HG02885 (cell line): ENCODE data around the gene NXN.
"Not testable (repeated sequence)": the region's sequence is repeated elsewhere in the genome, so short reads cannot be mapped to it uniquely, and the experiment has no call there.

ENCODE experiments used
- ATAC-seq: cut with Tn5 transposase; IDR thresholded peaks from one replicate; pipeline ENCODE4 v1.9.1; 2021; ENCODE audit warnings: mild to moderate bottlenecking; ENCODE audit not compliant: unreplicated experiment, poor library complexity

The NXN gene

DNA sequence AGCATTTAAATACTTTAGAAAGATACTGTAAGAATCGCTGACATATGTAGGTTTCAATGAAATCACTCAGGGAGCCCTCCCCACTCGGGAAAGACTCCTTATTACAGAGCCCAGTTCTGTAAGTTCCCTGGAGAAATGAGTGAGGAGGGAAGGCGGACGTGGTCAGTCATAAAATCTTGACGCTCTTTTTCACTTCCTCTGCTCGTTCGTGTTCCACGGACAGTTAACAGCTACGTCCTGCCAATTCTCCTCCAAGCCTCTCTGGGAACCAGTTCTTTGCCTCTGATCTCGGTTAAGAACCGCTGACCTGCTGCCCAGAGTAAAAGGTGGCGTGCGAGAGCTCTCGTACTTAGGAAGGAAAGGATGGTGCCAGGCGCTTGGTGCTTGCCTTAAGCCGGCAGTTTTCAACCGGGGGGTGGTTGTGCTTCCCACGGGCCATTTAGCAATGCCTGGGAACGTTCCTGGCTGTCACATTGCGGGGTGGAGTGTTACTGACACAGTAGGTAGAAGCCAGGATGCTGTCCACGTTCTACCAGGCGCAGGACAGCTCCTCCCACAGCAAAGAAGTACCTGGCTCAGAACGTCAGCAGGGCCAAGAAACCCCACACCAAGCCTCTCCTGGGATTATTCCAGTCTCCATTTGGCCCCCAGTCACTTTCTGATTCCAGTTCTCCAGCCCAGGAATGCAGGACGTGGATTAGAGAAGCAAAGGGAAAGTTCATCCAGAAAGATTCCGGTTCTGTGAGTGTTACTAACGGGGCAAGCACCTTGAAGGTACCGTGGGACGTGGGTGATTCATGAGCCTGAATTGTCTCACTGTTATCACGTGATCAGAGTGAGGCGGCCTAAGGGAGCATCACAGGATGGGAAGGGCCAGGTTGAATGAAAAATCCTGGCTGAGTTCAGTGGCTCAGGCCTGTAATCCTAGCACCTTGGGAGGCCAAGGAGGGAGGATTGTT, 109.7 kb downstream of the NXN start:
- no peak for ATAC-seq

DNA sequence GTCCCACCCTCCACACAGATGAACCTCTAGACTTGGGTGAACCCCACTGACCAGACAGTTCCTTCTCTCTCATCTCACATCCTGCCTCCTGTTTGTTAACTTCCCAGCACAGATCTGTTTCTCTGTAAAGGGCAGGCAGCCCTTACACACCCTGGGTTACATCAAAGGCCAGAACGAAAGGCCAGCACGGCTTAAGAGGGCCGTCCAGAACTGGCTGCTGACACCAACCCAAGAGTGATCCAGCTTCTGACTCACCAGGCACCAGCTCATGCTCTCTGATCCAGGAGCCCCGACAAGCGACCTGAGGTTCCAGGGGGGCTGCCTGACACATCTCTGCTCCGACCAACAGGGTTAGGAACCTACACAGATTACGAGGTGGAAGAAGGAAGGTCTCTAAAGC, 110.5 kb downstream of the NXN start:
- ATAC-seq: no peak

DNA sequence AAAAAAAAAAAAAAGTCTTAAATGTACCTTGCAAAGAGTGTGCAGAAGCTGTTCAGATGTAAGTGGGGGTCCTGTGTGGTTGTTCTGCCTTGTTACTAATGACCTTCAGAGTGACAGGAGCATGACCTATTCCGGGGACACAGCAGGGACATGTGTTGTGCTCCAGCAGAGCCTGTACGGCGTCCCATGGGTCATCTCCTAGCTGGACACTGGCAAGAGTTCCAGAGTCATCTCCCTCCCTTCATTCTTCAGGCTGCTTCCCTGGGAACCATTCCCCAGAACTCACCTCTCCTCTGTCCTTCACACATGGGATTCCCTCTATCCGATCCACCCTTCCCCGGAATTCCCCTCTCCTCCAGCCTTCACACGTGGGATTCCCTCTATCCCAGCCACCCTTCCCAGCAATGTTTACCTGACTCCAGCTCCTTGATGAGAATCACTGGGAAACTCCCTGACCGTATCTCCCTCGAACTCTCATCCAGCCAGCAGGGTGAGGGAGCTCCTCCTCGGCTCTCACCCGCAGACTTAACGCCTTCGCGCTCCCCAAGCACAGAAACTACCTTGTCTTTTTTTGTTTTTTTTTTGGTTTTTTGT, 111.6 kb downstream of the NXN start:
- no peak for ATAC-seq

DNA sequence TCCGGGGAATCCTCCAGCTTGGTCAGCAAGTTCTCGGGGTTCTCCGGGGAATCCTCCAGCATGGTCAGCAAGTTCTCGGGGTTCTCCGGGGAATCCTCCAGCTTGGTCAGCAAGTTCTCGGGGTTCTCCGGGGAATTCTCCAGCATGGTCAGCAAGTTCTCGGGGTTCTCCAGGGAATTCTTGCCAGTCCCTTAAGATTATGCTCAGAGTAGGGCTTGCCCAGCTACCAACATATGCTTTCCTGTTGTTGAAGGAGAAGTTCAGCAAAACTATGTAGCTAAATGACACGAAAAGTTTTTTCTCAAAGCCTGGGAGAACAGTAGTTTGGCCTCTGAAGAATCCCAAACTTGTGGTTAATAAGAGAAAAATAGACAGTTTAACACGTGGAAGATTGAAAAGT, 112.3 kb downstream of the NXN start:
- not testable (repeated sequence) for ATAC-seq

DNA sequence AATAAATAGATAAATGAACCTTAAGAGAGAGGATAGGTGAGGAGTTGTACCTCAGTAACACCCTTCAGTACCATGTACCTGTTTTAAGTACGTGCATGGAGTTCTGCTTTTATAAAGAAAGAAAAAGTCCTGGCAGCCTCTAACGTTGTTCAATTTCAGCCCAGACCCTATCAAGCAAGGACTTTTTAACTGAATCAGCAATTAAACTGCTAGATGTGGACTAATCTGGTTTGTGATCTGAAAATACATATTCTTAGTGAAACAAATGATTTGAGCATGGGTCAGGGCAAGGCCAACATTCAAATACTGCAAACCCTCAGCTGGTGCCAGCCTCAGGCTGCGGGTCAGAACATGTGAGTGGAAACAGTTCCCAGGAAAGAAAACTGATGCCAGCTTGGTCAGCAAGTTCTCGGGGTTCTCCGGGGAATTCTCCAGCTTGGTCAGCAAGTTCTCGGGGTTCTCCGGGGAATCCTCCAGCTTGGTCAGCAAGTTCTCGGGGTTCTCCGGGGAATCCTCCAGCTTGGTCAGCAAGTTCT, 112.9 kb downstream of the NXN start:
- no peak for ATAC-seq

DNA sequence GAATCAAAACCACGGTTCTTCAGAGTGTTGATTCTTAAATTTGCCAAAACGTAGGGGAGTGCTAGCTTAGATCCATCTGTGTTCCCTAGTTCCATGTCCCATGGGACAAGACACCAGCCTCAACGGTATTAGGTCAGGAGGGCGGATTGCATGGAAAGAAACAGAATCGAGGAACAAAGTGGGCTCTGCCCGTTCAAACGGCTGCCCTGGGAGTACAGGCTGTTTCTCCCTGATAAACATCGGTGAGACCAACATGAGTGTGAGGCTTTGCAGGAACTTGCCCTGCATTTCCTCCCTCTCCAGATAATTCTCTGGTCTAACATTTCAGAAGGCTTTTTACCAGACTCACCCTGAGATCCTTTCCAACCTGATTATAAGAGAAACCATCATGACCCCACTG, 115.3 kb downstream of the NXN start:
- no peak for ATAC-seq

DNA sequence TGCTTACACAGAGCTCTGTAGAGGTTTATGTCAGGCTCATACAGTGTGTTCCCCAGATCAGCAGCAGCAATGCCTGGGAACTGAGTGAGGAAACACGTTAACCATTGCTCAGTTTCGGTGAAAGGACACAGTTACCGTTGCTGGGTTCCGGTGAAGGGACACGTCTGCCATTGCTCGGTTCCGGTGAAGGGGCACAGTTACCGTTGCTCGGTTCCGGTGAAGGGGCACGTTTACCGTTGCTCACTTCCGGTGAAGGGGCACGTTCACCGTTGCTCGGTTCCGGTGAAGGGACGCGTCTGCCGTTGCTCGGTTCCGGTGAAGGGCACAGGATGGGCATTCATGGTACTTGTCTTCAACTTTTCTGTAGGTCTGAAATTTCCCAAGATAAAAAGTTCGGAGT, 115.7 kb downstream of the NXN start:
- ATAC-seq: no peak

DNA sequence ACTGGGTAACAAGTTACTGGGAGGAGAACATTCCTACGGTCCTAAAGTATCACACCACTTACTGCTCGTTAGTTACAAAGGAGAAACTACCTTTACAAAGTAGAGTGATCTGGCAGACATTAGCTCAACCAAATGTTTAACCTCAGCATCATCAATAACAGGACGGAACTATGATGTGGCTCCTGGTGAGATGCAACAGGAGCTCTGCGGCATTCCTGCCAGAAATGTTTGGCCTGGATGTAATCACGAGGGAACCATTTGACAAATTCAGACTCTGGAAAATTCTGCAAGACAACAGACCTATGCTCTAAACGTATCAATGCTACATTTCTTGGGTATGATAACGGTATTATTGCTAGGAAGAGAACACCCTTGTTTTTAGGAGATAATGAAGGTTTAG, 117.0 kb downstream of the NXN start:
- no peak for ATAC-seq

DNA sequence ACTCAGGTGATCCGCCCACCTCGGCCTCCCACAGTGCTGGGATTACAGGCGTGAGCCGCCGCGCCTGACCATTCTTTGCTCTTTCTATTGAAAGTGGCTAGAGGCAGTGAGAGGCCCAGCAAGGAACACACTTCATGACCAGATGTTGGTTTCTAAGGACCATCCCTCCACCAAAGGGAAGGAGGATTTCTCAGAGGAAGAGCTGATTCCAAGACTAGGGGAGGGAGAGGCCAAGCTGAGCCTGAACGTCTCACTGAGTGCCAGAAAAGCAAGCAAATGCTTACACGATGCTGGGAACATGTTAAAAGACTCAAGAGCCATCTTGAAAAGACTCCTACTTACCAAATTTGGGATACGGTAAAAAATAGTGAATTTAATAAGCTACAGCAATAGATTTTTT, 118.2 kb downstream of the NXN start:
- ATAC-seq: no peak

DNA sequence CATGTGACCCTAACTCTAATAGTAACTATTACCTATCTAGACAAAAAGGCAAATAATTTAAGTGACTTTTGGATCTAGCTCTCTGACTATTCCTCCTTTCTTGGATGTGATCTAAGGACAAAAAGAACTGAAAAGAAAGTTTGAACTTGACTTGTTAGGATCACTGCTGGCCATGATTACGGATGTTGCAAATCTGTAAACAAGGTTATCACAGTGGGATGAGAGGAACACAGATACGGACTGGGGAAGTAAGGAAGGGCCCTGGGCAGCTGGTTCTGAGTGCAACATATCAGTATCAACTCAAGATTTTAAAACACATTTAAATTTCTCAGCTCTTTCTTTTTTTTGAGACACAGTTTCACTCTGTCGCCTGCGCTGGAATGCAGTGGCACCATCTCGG, 118.8 kb downstream of the NXN start:
- ATAC-seq: no peak

DNA sequence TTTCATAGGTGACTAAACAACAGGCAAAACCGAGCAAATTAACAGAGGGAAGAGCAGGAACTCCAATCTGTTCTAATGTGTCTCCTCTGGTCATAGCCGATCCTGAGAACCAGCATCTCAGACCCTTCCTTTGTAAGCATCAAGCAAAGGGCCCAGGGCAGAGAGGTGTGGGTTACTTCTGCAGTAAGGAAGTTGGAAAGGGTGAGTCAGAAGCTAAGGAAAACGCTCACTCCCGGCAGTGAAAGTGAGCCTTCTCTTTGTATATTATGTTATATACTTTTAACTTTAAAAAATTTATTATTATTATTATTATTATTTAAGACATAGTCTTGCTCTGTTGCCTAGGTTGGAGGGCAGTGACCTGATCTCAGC, 119.8 kb downstream of the NXN start:
- ATAC-seq: no peak

DNA sequence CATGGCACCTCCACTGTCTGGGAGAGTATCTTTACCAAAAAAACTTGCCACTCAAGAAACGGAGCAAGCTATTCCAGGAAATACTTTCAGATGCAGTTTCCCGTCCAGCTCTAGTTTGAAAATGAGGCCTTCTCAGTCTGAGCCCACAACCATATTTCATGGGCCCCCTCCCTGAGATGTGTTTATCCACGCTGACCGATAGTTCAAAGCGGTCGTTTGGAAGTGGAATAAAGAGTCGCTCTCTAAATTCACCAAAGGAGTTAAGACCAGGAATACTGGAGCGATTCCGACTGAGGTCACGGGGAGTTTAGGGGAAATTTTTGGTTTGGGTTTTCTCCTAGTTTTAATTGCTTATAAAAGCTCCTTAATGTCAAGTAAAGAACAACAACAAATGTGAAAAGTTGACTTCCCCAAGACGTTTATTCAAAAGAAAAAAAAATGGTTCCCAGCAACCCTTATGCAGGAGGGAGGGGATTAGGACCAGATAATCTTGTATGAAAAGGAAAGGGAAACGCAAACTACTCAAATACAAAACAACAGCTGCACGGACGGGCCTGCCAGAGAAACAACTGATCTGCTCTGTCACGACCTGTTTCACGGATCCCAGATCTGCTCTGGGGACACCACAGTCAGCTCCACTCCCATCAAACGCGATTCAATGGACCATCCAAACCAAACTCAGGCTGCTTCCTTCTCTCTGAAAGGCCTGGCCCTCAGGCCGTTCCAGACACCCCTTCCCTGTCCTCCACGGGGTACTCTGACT, 120.3 kb downstream of the NXN start:
- no peak for ATAC-seq

DNA sequence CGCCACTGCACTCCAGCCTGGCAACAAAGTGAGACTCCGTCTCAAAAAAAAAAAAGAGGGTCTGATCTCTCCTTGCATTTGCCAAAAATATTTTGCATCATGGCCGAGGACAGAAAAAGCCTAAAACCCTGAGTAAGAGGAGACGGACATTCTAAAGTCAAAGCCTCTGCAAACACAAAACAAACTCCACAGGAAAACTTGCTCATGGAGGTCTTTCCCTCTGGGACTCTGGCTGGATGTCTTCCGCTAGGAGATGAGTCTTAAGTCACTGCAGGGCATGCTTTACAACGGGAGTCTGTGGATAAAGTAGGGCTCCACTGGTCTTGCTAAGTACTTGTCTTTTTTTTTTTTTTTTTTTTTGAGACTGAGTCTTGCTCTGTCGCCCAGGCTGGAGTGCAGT, 123.4 kb downstream of the NXN start:
- ATAC-seq: no peak

DNA sequence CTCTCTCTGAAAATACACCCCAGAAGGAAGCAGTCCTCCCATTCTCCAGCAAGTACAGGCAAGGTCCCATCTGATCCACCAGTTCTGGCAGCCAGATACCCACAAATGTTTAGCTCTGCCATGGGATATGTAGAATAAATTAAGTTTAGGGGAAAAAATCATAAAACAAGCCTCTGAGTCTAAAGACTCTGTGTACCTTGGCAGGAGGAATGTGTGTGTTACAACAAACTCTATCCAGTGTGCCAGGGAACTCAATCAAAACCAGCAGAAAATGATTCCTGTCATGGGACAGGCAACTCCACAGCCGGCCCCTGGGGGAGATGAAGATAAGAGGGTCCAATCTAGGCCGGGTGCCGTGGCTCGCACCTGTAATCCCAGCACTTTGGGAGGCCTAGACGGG, 124.0 kb downstream of the NXN start:
- no peak for ATAC-seq

DNA sequence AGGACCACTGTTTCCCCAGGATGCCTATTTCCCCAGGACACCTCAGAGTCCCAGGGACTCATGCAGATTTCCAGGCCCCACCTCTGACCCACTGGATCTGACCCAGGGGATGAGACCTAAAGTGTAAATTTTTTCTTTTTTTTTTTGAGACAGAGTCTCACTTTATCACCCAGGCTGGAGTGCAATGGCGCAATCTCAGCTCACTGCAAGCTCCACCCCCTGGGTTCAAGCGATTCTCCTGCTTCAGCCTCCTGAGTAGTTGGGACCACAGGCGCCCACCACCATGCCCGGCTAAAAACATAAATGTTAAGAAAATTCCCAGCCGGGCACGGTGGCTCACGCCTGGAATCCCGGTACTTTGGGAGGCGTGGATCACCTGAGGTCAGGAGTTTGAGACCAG, 126.7 kb downstream of the NXN start:
- not testable (repeated sequence) for ATAC-seq

DNA sequence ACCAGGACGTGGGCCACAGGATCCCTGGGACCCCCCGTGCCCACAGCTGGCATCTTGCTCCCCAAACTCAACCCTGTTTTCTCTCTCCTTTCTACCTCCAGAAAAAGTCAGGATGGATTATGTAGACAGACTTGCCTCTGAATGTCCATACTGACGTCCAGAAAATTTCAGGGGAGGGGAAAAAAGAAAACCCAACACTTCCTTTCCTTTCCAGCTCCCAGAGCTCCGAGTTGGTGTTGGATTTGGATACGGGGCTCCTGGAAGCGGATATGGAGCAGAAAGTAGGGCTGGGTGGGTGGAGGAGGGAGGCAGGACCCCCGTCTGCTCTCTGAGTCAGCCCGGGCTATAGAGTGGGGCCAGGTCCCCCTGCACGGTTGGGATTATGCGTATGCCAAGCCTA, 127.2 kb downstream of the NXN start:
- no peak for ATAC-seq

DNA sequence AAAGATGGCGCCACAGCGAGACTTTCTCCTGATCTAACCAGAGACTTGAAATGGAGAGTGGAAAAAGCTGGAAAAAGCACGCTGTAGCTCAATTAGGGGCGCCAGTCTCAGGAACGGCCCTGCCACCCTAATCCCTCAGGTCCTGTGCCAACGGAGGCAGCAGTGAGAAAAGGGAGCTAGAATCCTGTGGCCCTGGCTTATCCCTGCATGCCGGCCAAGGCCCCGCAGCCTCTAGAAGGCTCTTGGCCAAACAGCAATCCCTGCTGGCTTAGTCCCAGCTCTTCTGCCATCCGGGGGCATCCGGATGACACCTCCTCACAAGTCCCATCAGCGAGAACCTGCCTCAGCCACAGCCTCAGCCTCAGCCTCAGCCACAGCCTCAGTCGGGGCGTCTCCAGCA, 127.7 kb downstream of the NXN start:
- ATAC-seq: no peak

DNA sequence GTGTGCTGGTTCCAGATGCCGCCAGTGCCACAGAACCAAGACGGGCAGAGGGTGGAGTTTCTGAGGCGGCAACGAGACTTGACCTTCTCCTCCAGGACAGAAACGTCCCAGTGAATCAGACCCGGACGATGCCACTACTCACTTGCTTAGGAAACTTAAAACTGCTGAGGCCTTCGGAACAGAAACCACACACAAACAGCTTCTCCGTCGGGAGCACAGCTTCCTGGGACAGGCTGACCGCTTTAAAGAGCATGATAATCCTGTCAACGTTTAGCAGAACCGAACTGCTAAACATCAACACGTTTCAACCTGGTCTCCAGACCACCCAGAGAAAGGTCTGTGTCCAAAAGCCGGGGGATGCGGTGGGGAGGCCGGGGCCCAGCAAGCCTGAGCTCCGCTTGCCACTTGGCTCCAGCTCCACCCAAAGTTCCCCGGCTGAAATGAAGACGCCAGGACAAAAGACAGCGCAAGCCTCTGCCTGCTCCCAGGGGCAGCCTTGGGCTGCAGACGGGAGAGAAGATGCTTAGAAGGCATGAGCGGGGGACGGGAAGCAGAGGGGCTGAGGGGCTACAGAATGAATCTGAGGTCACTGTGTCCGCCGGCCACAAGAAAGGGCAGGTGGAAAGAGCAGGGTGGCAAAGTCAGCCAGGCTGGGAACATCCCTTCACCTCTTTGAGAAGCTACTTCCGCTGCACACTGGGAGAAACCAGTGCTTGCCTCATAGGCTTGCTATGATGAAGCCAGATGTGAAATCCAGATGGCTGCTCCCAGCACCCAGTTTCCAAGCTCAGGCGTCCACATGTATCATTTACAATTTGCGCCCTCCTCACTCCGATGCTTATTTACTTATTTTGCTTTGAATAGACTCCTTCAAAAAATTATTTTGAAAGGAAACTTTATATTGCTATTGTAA, 128.5 kb downstream of the NXN start:
- no peak for ATAC-seq

DNA sequence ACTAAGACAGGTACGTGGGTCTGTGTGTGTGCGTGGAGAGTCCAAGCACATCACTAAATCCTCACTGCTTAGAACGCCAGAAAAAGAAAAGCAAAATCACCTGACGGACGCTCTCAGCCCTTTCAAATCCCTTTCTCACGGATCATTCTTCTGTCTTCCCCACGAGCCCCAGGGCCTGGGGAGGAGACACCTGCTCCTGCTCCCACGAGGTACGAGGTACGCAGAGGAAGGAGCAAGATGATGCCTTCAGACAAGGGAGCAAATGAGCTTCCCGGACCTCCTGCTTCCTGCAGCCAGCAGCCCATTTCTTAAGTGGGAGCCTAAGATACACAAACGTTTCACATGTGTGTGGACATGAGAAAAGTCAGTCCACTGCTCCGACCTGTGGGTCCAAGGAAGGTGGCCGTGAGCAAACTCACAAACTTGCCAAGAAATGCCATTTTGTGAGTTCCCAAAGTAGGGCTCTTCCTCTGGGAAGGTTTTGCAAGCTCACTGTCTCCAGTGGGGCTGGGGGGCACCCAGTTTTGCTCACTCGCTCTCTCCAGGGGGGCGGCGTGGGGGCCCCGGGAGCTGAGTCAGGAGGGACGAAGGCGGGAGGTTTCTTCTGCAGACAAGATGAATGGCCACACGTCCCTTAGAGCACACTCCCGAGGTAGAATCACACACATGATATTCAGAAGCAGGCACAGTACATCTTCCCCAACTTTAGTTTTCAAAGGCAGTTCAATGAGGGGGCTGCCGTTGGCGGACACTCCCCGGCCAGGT, 129.3 kb downstream of the NXN start:
- no peak for ATAC-seq
